Stimulated activated naive CD8-positive, alpha-beta T cell treated with anti-CD3 and anti-CD28 coated beads, Interleukin-15, amount 100 ng/mL, for 72 hours (primary cell): ENCODE data around the gene ENC1.
A peak's percentile ranks its signal among the peaks of the same experiment; 100 is the strongest.

Experiments used
- ATAC-seq: fragments of 150-1000 bp; cut with Tn5 transposase; 2 replicates; pipeline ENCODE4 v1.10.0; 2021; ENCODE audit warnings: mild to moderate bottlenecking, moderate library complexity
- DNase-seq, 2 donors: peaks; one replicate each; pipeline ENCODE4 v3.0.0; 2021 to 2022
- H3K27ac Mint-ChIP-seq, 2 donors: one replicate each; pipeline ENCODE4 v1.8.0; 2022; ENCODE audit warnings: mild to moderate bottlenecking in 2 of 2, mixed read lengths in 2 of 2, moderate library complexity in 2 of 2
- H3K27me3 Mint-ChIP-seq: one replicate; pipeline ENCODE4 v1.8.0; 2022; ENCODE audit warnings: mixed read lengths
- H3K4me1 Mint-ChIP-seq: one replicate; pipeline ENCODE4 v1.8.0; 2022; ENCODE audit warnings: mild to moderate bottlenecking, mixed read lengths
- H3K4me3 Mint-ChIP-seq, 2 donors: one replicate each; pipeline ENCODE4 v1.8.0; 2022; ENCODE audit warnings: mild to moderate bottlenecking in 2 of 2, mixed read lengths in 2 of 2, moderate library complexity in 1 of 2
- H3K9me3 Mint-ChIP-seq, 2 donors: one replicate each; pipeline ENCODE4 v1.8.0; 2022; ENCODE audit warnings: mixed read lengths in 2 of 2

The ENC1 gene

GRCh38 chr5:74580729-74581109 lies 59.8 kb downstream of the ENC1 start:
- DNase-seq (no peak), ATAC-seq (no peak)
- H3K27me3 Mint-ChIP-seq: peaks cover 22% of the 10 kb centered on the region
- no peak overlapping the region for H3K4me3 Mint-ChIP-seq
- no peaks in the 10 kb centered on the region for H3K9me3 Mint-ChIP-seq
- H3K27ac Mint-ChIP-seq: no peak overlapping the region
- peaks cover 36% of the 10 kb centered on the region for H3K4me1 Mint-ChIP-seq

- ATAC-seq (peak; percentile 96), DNase-seq (peak; percentile 56 to 85)
- Mint-ChIP-seq H3K4me1 (peaks cover 38% of the 10 kb centered on the region), H3K9me3 (no peaks in the 10 kb centered on the region), H3K27me3 (peaks cover 8% of the 10 kb centered on the region), H3K27ac (peak overlapping the region; percentile 79 to 91), H3K4me3 (peak overlapping the region; percentile 41 to 42)
Measured at GRCh38 chr5:74579215-74579614, 61.3 kb downstream of the ENC1 start.

- H3K27ac Mint-ChIP-seq: peak overlapping the region in 1 of 2 donors; percentile 79
- DNase-seq: peak in 1 of 2 donors; percentile 26
- no peaks in the 10 kb centered on the region for H3K9me3 Mint-ChIP-seq
- H3K4me3 Mint-ChIP-seq: peak overlapping the region; percentile 30 to 42
- peak; percentile 69 for ATAC-seq
- H3K27me3 Mint-ChIP-seq: peaks cover 8% of the 10 kb centered on the region
- H3K4me1 Mint-ChIP-seq: peaks cover 38% of the 10 kb centered on the region
Measured at GRCh38 chr5:74578356-74579044, 62.0 kb downstream of the ENC1 start.
